Breast epithelium (tissue), 4 donors: Measurements from ENCODE around the gene GIGYF2. TPM values are rescaled to one million over a fixed set of nuclear protein-coding genes. Genes with fewer than 3 reads are reported as not detected.
A peak's percentile ranks its signal among the peaks of the same experiment; 100 is the strongest.
"Not testable (repeated sequence)": the region's sequence is repeated elsewhere in the genome, so short reads cannot be mapped to it uniquely, and the experiment has no call there.

ENCODE experiments used
- DNase-seq, 2 donors: peaks; one replicate each; pipeline ENCODE4 v3.0.0-alpha.2; 2019; ENCODE audit warnings: low spot score in 2 of 2
- H3K27ac ChIP-seq, 2 donors: fragments of 200-600 bp; sonication (generic) in 1 of 2; one replicate each; pipeline ENCODE4 v1.5.1; 2016 to 2019; ENCODE audit warnings: mild to moderate bottlenecking in 1 of 2
- H3K27me3 ChIP-seq, 2 donors: fragments of 200-600 bp; sonication (generic) in 1 of 2; one replicate each; pipeline versions ENCODE4 v1.5.1 to v1.6.0; 2017 to 2019; ENCODE audit warnings: control low read depth in 1 of 2, mild to moderate bottlenecking in 1 of 2
- H3K36me3 ChIP-seq: fragments of 200-600 bp; one replicate; pipeline ENCODE4 v1.5.1; 2019
- H3K4me1 ChIP-seq, 2 donors: fragments of 200-600 bp; sonication (generic); one replicate each; pipeline ENCODE4 v1.5.1; 2016 to 2019; ENCODE audit warnings: control low read depth in 1 of 2
- H3K4me3 ChIP-seq, 3 donors: fragments of 200-600 bp; sonication (generic); 1 replicate in 2 of 3; 2 replicates in 1 of 3; pipeline ENCODE4 v1.5.1; 2016 to 2019; ENCODE audit warnings: mild to moderate bottlenecking in 3 of 3, moderate library complexity in 2 of 3
- H3K9me3 ChIP-seq, 2 donors: fragments of 200-600 bp; sonication (generic) in 1 of 2; one replicate each; pipeline ENCODE4 v1.5.1; 2016 to 2019; ENCODE audit warnings: control low read depth in 1 of 2
- CTCF ChIP-seq, 3 donors: fragments of 450-650 bp; IDR thresholded peaks; one replicate each; pipeline ENCODE4 v1.5.1; 2016 to 2017; ENCODE audit warnings: antibody characterized with exemption in 3 of 3, mild to moderate bottlenecking in 3 of 3, moderate library complexity in 3 of 3
- POLR2A ChIP-seq: fragments of 450-650 bp; IDR thresholded peaks from one replicate; pipeline ENCODE4 v1.6.1; 2016; ENCODE audit warnings: antibody characterized with exemption, mild to moderate bottlenecking, moderate library complexity
- POLR2AphosphoS5 ChIP-seq, 3 donors: sonication (generic); formaldehyde crosslinking; IDR thresholded peaks; one replicate each; pipeline ENCODE4 v1.6.1; 2017; ENCODE audit warnings: antibody characterized with exemption in 3 of 3
- intact Hi-C: fragments of 100-400 bp; cut with DNase I; formaldehyde crosslinking; loops from one replicate; pipeline ENCODE4 v1.15.1; 2023; ENCODE audit warnings: low total_unique reads
- total RNA-seq, 3 donors: library from RNA; depleted of rRNA; stranded (reverse); fragments of >200 nt; gene quantifications; one replicate each; pipeline ENCODE4 v1.1.0, GENCODE V29; 2016

Gene GIGYF2
- total RNA-seq, 3 donors from 2014 or later: 79.8 to 156 (median 103) TPM

- TF ChIP-seq POLR2A (no peak), POLR2AphosphoS5 (IDR thresholded peaks at IDR 0.05) (no peak), CTCF (IDR thresholded peaks at IDR 0.05) (no peak)
- intact Hi-C loops: no loop called here
- Histone ChIP-seq H3K4me3 (no peak overlapping the region), H3K36me3 (no peaks in the 10 kb centered on the region), H3K27ac (no peak overlapping the region), H3K9me3 (no peaks in the 10 kb centered on the region), H3K27me3 (no peaks in the 10 kb centered on the region), H3K4me1 (no peaks in the 10 kb centered on the region)
- no peak for DNase-seq
Measured at GRCh38 chr2:232688201-232688600, 8.9 kb upstream of the GIGYF2 start.

DNA sequence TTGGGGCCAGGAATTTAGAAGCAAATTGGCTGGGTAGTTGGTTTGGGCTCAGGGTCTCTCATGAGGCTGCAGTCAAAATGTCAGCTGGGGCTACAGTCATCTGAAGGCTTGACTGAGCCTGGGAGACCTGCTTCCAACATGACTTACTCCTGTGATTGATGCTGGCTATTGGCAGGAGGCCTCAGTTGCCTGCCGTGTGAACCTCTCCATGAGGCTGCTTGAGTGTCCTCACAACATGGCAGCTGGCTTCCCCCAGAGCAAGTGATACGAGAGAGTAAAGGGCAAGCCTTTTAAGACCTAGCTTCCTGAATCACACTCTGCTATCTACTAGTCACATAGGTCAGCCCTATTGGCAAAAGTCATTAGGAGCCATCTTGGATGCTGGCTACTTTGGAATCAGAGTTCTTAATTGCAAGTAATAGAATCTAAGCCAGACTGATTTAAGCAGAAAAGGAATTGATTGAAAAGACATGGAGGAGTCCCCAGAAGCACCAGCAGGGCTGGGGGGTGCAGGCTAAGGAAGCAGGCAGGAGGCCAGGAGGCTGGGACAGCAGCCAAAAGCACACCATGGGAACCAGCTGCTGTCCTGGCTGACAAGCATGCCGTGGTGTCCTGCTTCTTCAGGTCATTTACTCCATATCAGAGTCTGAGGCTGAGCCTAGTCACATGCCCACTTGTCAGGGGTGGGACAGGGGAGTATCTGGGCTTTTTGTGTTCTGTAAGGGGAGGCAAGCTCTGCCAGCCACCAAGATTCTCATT lies 7.8 kb upstream of the GIGYF2 start:
- intact Hi-C loops: no loop called here
- Histone ChIP-seq H3K4me1 (no peaks in the 10 kb centered on the region), H3K36me3 (no peaks in the 10 kb centered on the region), H3K27ac (no peak overlapping the region), H3K4me3 (no peak overlapping the region), H3K9me3 (no peaks in the 10 kb centered on the region), H3K27me3 (no peaks in the 10 kb centered on the region)
- no peak for TF ChIP-seq POLR2A
- no peak for TF ChIP-seq POLR2AphosphoS5 (IDR thresholded peaks at IDR 0.05)
- TF ChIP-seq CTCF (IDR thresholded peaks at IDR 0.05): no peak
- no peak for DNase-seq

DNA sequence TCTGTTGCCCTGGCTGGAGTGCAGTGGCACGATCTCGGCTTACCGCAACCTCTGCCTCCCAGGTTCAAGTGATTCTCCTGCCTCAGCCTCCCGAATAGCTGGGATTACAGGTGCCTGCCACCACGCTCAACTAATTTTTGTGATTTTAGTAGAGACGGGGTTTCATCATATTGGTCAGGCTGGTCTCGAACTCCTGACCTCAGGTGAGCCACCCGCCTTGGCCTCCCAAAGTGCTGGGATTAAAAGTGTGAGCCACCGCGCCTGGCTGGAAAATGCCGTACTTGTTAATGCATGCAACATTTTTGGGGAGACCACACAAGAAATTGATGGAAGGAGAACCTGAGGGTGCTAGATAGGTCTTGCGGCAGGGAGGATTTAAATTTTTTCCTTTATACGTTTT lies 6.0 kb upstream of the GIGYF2 start:
- H3K36me3 ChIP-seq, H3K4me1 ChIP-seq, H3K27ac ChIP-seq, H3K27me3 ChIP-seq, H3K4me3 ChIP-seq, intact Hi-C loops, H3K9me3 ChIP-seq: not testable (repeated sequence)
- peak in 1 of 2 donors; percentile 11 for DNase-seq

GRCh38 chr2:232693344-232693743 lies 3.8 kb upstream of the GIGYF2 start:
- peak in 1 of 2 donors; percentile 10 for DNase-seq
- intact Hi-C loops: no loop called here

GRCh38 chr2:232696609-232697058 lies 497 bp upstream of the GIGYF2 start:
- intact Hi-C loops: no loop called here
- no peaks in the 10 kb centered on the region for H3K36me3 ChIP-seq
- peaks cover 0 to 19% of the 10 kb centered on the region in 2 donors for H3K4me1 ChIP-seq
- H3K9me3 ChIP-seq: no peaks in the 10 kb centered on the region
- H3K4me3 ChIP-seq: peak overlapping the region; percentile 73 to 91 (median 88)
- TF ChIP-seq CTCF (IDR thresholded peaks at IDR 0.05) (no peak), POLR2AphosphoS5 (IDR thresholded peaks at IDR 0.05) (no peak), POLR2A (no peak)
- peak overlapping the region; percentile 97 for H3K27ac ChIP-seq
- no peak for DNase-seq
- H3K27me3 ChIP-seq: no peaks in the 10 kb centered on the region

More at GRCh38 chr2:232693344-232693743, 3.8 kb upstream of the GIGYF2 start:
- Histone ChIP-seq H3K27me3 (no peaks in the 10 kb centered on the region), H3K4me3 (no peak overlapping the region), H3K36me3 (no peaks in the 10 kb centered on the region), H3K27ac (no peak overlapping the region), H3K4me1 (peaks cover 0 to 4% of the 10 kb centered on the region in 2 donors), H3K9me3 (no peaks in the 10 kb centered on the region)
- TF ChIP-seq POLR2AphosphoS5 (IDR thresholded peaks at IDR 0.05): no peak
- no peak for TF ChIP-seq POLR2A
- TF ChIP-seq CTCF (IDR thresholded peaks at IDR 0.05): no peak
